ENCODE results near the gene BCL11A.

DNA sequence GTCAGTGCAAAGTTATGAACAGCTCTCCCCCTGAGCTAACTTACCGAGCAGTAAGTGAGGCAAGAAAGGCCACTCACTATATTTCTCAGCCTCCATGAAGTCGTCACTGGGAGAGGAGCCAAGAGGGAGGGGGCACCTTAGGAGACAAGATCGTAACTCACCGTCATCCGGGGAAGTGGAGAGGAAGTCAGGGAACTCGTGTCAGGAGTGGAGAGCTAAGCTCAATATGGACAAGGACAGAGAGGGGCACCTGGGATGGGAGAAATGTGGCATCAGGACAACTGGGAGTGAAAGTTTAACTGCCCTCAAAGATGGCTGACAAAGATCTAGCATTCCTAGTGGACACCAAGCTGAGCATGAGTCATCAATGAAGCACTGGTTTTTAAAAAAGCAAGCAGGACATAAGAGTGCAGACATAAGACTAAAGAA, 37.1 kb downstream of the BCL11A start:
- TF ChIP-seq POLR2A (IDR thresholded peaks at IDR 0.05) (no peak), CTCF (IDR thresholded peaks at IDR 0.05) (no peak), POLR2AphosphoS5 (IDR thresholded peaks at IDR 0.05) (peak in 1 of 4 donors; percentile 31), EP300 (IDR thresholded peaks at IDR 0.05) (no peak)
